GM19463 (cell line): Measurements from ENCODE around the gene ZBTB21.
"Not testable (repeated sequence)": the region's sequence is repeated elsewhere in the genome, so short reads cannot be mapped to it uniquely, and the experiment has no call there.

Experiments
- ATAC-seq: cut with Tn5 transposase; IDR thresholded peaks from one replicate; pipeline ENCODE4 v1.9.1; 2021; ENCODE audit warnings: mild to moderate bottlenecking, moderate library complexity; ENCODE audit not compliant: unreplicated experiment

The ZBTB21 gene

GRCh38 chr21:41995577-41995976 is 14.6 kb downstream of the ZBTB21 start:
- ATAC-seq = no peak

GRCh38 chr21:41994613-41995012 is 15.5 kb downstream of the ZBTB21 start:
- not testable (repeated sequence) for ATAC-seq

- no peak for ATAC-seq
Observed at GRCh38 chr21:41993744-41994143, 16.4 kb downstream of the ZBTB21 start.

GRCh38 chr21:41992576-41992975 is 17.6 kb downstream of the ZBTB21 start:
- ATAC-seq = no peak

GRCh38 chr21:41991659-41992058 is 18.5 kb downstream of the ZBTB21 start:
- ATAC-seq = no peak

GRCh38 chr21:41989698-41990097 is 20.5 kb downstream of the ZBTB21 start:
- ATAC-seq = no peak

GRCh38 chr21:41987310-41987709 is 22.9 kb downstream of the ZBTB21 start:
- no peak for ATAC-seq

GRCh38 chr21:41985662-41986416 is 24.3 kb downstream of the ZBTB21 start:
- ATAC-seq = no peak

- ATAC-seq = no peak
Observed at GRCh38 chr21:41983229-41983628, 26.9 kb downstream of the ZBTB21 start.

GRCh38 chr21:41980561-41980960 is 29.6 kb downstream of the ZBTB21 start:
- ATAC-seq = no peak

- no peak for ATAC-seq
Observed at GRCh38 chr21:41979751-41980369, 30.3 kb downstream of the ZBTB21 start.

- no peak for ATAC-seq
Observed at GRCh38 chr21:41979335-41979734, 30.8 kb downstream of the ZBTB21 start.

GRCh38 chr21:41977034-41977950 is 32.9 kb downstream of the ZBTB21 start:
- ATAC-seq = no peak

- ATAC-seq = no peak
Observed at GRCh38 chr21:41976611-41977010, 33.5 kb downstream of the ZBTB21 start.

- ATAC-seq = no peak
Observed at GRCh38 chr21:41975391-41976272, 34.5 kb downstream of the ZBTB21 start.

- ATAC-seq = no peak
Observed at GRCh38 chr21:41974752-41975053, 35.5 kb downstream of the ZBTB21 start.

GRCh38 chr21:41973861-41974751 is 36.1 kb downstream of the ZBTB21 start:
- no peak for ATAC-seq

- ATAC-seq = no peak
Observed at GRCh38 chr21:41973427-41973831, 36.7 kb downstream of the ZBTB21 start.

GRCh38 chr21:41972511-41973205 is 37.5 kb downstream of the ZBTB21 start:
- ATAC-seq = no peak
